ENCODE measurements around the gene KRT9. TPM values are rescaled to one million over a fixed set of nuclear protein-coding genes. Genes with fewer than 3 reads are reported as not detected.

KRT9 gene
- total RNA-seq, 1 experiment from 2014 or later: 0.21 TPM

DNA sequence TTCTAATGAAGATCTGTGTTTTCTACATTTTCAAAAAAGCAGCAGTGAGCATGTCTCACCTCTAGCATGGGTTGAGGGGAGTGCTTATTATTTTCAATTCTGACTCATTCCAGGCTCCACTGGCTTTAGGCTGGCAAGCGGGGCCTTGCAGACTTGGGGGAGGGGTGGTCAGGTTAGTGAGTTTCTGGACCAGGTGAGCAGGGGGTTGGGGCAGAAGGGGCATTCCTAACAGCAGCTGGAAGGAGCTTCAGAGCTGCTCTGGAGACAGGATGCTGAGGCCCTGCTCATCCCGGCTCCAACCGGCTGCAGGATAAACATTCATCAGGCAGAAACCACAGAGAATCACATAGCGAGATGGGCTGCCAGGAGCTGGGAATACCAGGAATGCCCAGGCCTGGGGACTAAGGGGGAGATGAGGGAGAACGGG lies 33.3 kb downstream of the KRT9 start:
- Mint-ChIP-seq H3K27me3 (ENCODE audit: insufficient read depth, unreplicated experiment) (no peaks in the 10 kb centered on the region), H3K9me3 (ENCODE audit: unreplicated experiment) (no peaks in the 10 kb centered on the region), H3K4me3 (ENCODE audit: unreplicated experiment) (no peak overlapping the region), H3K4me1 (ENCODE audit: insufficient read depth, unreplicated experiment) (peaks cover 34% of the 10 kb centered on the region), H3K36me3 (ENCODE audit: insufficient read depth, unreplicated experiment) (peaks cover 12% of the 10 kb centered on the region), H3K27ac (ENCODE audit: low read depth, unreplicated experiment) (no peak overlapping the region)
- BruUV-seq (replicated peaks): no TSS peak
- POLR2A ChIA-PET: interaction anchor here (0.8 to 1.2 kb wide), 3 partner anchors 9 to 17 kb away, joined by 3 to 4 read pairs (median 4); no protein-coding TSS in a partner anchor
- DNase-seq (ENCODE audit: unreplicated experiment): peak; percentile 65
- TF ChIP-seq, protein P1, sequence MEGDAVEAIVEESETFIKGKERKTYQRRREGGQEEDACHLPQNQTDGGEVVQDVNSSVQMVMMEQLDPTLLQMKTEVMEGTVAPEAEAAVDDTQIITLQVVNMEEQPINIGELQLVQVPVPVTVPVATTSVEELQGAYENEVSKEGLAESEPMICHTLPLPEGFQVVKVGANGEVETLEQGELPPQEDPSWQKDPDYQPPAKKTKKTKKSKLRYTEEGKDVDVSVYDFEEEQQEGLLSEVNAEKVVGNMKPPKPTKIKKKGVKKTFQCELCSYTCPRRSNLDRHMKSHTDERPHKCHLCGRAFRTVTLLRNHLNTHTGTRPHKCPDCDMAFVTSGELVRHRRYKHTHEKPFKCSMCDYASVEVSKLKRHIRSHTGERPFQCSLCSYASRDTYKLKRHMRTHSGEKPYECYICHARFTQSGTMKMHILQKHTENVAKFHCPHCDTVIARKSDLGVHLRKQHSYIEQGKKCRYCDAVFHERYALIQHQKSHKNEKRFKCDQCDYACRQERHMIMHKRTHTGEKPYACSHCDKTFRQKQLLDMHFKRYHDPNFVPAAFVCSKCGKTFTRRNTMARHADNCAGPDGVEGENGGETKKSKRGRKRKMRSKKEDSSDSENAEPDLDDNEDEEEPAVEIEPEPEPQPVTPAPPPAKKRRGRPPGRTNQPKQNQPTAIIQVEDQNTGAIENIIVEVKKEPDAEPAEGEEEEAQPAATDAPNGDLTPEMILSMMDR (IDR thresholded peaks at IDR 0.05; ENCODE audit: unreplicated experiment): no peak
- CTCF ChIA-PET: interaction anchor here (5.1 kb wide), 1 partner anchor 11 kb away, joined by 44 read pairs; no protein-coding TSS in a partner anchor
- intact Hi-C loops (cut with micrococcal nuclease): no loop called here

DNA sequence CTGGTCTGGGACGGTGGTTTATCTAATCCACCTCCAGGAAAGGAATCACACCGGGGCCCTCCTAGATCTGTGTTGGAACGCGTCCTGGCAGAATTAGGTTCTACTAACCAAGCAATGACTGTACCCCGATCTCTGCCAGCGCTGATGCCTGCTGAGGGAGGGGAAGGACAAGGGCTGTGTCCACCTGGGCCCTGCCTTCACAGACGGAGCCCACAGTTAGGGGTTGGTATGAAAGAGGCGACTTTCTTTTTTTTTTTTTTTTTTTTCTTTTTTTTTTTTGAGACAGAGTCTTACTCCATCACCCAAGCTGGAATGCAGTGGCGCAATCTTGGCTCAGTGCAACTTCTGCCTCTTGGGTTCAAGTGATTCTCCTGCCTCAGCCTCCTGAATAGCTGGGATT lies 33.9 kb downstream of the KRT9 start:
- ChIA-PET CTCF (interaction anchor here (5.1 kb wide), 1 partner anchor 12 kb away, joined by 44 read pairs; no protein-coding TSS in a partner anchor), POLR2A (interaction anchor here (0.6 to 1.3 kb wide), 5 partner anchors 8 to 576 kb away, joined by 3 to 4 read pairs (median 3); no protein-coding TSS in a partner anchor)
- no TSS peak for BruUV-seq (replicated peaks)
- peak; percentile 66 for DNase-seq (ENCODE audit: unreplicated experiment)
- intact Hi-C loops (cut with micrococcal nuclease): no loop called here
- Mint-ChIP-seq H3K27me3 (ENCODE audit: insufficient read depth, unreplicated experiment) (no peaks in the 10 kb centered on the region), H3K4me3 (ENCODE audit: unreplicated experiment) (no peak overlapping the region), H3K9me3 (ENCODE audit: unreplicated experiment) (no peaks in the 10 kb centered on the region), H3K27ac (ENCODE audit: low read depth, unreplicated experiment) (peak overlapping the region; percentile 49), H3K36me3 (ENCODE audit: insufficient read depth, unreplicated experiment) (peaks cover 12% of the 10 kb centered on the region), H3K4me1 (ENCODE audit: insufficient read depth, unreplicated experiment) (peaks cover 38% of the 10 kb centered on the region)
- TF ChIP-seq, protein P1 (IDR thresholded peaks at IDR 0.05; ENCODE audit: unreplicated experiment): no peak

DNA sequence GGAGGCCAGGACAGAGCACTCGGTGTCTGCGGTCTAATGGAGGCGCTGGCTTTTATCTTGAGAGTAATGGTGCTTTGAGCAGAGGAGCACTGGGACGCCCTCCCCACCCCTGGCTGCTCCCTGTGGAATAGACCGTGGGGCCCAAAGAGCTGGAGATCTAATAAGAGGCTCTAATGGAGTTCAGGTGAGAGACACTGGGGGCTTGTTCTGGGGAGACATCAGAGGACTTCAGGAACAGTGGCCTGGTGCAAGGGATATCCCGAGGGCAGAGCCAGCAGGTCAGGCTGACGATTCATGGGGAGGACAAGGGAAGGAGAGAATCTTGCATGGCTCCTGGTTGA lies 34.3 kb downstream of the KRT9 start:
- Mint-ChIP-seq H3K36me3 (ENCODE audit: insufficient read depth, unreplicated experiment) (peaks cover 12% of the 10 kb centered on the region), H3K27me3 (ENCODE audit: insufficient read depth, unreplicated experiment) (no peaks in the 10 kb centered on the region), H3K27ac (ENCODE audit: low read depth, unreplicated experiment) (peak overlapping the region; percentile 49), H3K4me1 (ENCODE audit: insufficient read depth, unreplicated experiment) (peaks cover 42% of the 10 kb centered on the region), H3K9me3 (ENCODE audit: unreplicated experiment) (no peaks in the 10 kb centered on the region), H3K4me3 (ENCODE audit: unreplicated experiment) (no peak overlapping the region)
- TF ChIP-seq, protein P1 (IDR thresholded peaks at IDR 0.05; ENCODE audit: unreplicated experiment): no peak
- no TSS peak for BruUV-seq (replicated peaks)
- POLR2A ChIA-PET: interaction anchor here (0.6 to 1.3 kb wide), 4 partner anchors 11 to 575 kb away, joined by 3 to 4 read pairs (median 3); no protein-coding TSS in a partner anchor
- intact Hi-C loops (cut with micrococcal nuclease): no loop called here
- CTCF ChIA-PET: interaction anchor here (5.1 kb wide), 1 partner anchor 12 kb away, joined by 44 read pairs; no protein-coding TSS in a partner anchor
- no peak for DNase-seq (ENCODE audit: unreplicated experiment)

DNA sequence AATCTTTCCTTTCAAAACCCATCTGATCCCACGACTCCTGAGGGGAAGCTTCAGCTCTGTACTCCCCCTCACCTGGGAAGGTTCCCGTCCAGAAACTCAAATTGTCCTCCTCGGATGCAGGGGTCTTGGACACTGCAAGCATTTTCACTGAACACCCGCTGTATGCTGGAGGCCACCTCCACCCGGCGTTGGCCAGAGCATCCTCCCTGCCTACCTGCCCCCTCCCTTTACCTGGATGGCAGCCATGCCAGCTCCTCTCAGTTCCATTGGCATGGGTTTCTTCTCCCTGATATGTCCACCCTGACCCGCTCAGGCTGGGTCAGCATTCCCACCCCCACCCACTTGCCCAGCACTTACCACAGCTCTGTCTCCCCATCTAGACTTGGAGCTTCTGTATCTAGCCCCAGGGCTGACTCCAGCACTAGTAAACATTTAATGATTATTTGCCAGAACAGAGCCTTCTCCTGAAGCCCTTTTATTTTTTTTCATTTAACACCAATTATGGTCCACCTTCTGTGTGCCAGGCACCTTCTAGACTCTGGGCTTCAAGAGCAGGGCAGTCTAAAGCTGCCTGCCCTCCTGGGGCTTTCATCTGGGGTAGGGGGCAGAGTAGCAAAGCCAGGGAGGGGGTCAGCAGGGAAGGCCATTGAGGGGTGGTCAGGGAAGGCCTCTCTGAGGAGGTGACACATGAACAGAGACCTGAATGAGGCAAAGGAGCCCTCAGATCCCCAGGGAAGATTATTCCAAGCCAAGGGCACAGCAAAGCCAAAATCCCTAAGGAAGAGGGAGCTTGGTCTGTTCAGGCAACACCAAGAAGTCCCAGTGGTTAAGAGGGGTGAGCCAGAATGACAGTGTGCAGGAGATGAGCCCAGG lies 34.9 kb downstream of the KRT9 start:
- Mint-ChIP-seq H3K36me3 (ENCODE audit: insufficient read depth, unreplicated experiment) (peaks cover 12% of the 10 kb centered on the region), H3K4me1 (ENCODE audit: insufficient read depth, unreplicated experiment) (peaks cover 42% of the 10 kb centered on the region), H3K27me3 (ENCODE audit: insufficient read depth, unreplicated experiment) (no peaks in the 10 kb centered on the region), H3K4me3 (ENCODE audit: unreplicated experiment) (no peak overlapping the region), H3K27ac (ENCODE audit: low read depth, unreplicated experiment) (peak overlapping the region; percentile 49), H3K9me3 (ENCODE audit: unreplicated experiment) (no peaks in the 10 kb centered on the region)
- ChIA-PET CTCF (interaction anchor here (1.4 to 5.1 kb wide), 3 partner anchors 13 to 126 kb away, joined by 5 to 44 read pairs (median 5); no protein-coding TSS in a partner anchor), POLR2A (interaction anchor here (0.6 to 1.3 kb wide), 4 partner anchors 11 to 575 kb away, joined by 3 to 5 read pairs (median 4); partner anchors contain the start of gene KRT15)
- intact Hi-C loops (cut with micrococcal nuclease): no loop called here
- DNase-seq (ENCODE audit: unreplicated experiment): no peak
- TF ChIP-seq, protein P1 (IDR thresholded peaks at IDR 0.05; ENCODE audit: unreplicated experiment): no peak
- BruUV-seq (replicated peaks): no TSS peak

All from MCF 10A (cell line).